ENCODE measurements around the gene GNL3.
A peak's percentile ranks its signal among the peaks of the same experiment; 100 is the strongest.
"Not testable (repeated sequence)": the region's sequence is repeated elsewhere in the genome, so short reads cannot be mapped to it uniquely, and the experiment has no call there.

The GNL3 gene, protein sequence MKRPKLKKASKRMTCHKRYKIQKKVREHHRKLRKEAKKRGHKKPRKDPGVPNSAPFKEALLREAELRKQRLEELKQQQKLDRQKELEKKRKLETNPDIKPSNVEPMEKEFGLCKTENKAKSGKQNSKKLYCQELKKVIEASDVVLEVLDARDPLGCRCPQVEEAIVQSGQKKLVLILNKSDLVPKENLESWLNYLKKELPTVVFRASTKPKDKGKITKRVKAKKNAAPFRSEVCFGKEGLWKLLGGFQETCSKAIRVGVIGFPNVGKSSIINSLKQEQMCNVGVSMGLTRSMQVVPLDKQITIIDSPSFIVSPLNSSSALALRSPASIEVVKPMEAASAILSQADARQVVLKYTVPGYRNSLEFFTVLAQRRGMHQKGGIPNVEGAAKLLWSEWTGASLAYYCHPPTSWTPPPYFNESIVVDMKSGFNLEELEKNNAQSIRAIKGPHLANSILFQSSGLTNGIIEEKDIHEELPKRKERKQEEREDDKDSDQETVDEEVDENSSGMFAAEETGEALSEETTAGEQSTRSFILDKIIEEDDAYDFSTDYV

DNA sequence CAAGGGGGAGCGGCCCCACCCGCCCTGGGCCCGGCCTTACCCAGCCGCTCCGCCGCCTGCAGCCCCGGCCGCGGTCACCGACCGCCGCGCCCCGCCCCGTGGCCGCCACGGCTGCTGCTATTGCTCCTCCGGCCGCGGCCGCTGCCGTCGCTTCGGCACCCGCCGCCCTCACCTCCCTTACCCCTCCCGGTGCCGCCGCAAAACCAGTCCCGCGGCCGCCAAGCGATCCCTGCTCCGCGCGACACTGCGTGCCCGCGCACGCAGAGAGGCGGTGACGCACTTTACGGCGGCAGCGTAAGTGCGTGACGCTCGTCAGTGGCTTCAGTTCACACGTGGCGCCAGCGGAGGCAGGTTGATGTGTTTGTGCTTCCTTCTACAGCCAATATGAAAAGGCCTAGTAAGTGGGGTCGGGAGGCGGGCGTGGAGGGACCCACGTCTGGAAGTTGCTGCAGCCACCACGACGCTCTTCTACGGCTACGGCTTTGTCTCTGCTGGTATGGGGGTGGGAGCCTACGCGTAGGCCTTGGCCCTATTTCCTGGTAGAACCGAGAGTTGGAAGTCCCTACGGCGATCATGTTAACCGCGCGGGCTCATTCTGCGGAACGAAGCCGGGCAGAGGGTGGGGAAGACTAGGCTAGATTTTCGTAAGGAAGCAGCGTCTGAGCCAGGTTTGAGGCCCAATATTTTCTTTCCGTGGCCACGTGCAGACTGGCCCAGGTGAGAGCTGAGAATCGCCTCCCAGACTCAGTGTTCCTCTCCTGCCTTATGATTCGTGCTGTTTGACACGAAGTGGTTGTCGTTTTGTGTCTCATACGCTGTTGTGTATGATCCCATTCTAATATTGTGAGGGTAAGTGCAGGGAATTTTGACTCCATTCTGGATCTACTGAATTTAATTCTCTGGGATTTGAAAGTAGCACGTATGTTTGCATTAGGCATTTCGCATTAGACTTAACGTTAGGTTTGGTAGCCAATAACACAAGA lies at the start of gene GNL3, which contains the start of gene PBRM1:
Gene GNL3 (plus strand): TSS at position 324 of the 983 bp plus-strand sequence. CDS start 61 bp downstream, at position 385.
Gene PBRM1 (minus strand): TSS at position 205 of the 983 bp plus-strand sequence.
- peak; percentile 95 for DNase-seq

GRCh38 chr3:52636673-52637072 lies 49.2 kb upstream of the GNL3 start:
- DNase-seq: no peak

DNA sequence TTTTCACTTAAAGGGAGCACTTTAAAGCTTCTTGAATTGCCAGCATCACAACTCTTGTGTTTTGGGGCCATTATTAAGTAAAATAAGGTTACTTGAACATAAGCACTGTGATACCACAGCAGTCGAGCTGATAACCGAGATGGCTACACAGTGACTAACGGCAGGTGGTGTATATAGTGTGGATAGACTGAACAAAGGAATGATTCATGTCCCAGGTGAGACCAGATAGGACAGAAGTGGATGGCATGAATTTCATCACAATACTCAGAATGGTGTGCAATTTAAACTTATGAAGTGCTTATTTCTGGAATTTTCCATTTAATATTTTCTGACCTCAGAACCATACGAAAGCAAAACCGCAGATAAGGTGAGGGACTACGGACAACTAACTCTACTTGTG lies 40.3 kb upstream of the GNL3 start:
- DNase-seq: no peak

- no peak for DNase-seq
Observed at GRCh38 chr3:52649461-52650210, 36.2 kb upstream of the GNL3 start.

GRCh38 chr3:52650439-52650838 lies 35.4 kb upstream of the GNL3 start:
- DNase-seq: no peak

- no peak for DNase-seq
Observed at GRCh38 chr3:52651592-52651991, 34.2 kb upstream of the GNL3 start.

DNA sequence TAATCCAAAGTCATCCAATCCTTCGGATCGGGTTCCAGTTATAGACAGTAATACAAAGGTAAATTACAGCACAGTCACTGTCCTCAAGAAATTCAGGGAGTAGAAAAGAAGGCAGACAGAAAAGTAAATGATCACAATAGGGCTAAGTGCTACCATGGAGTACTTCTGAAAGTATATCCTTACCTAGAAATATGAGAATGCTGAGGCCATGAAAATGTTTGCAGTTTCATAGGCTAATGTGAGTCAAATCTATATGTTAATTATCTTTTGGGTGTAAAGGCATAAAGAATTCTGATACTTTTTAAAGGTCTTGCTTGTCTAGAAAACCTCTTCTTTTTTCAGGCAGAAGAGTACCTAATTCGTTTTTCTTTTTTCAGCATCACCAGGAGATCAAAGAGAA lies 29.9 kb upstream of the GNL3 start:
- DNase-seq: no peak

GRCh38 chr3:52660046-52660445 lies 25.8 kb upstream of the GNL3 start:
- DNase-seq: no peak

GRCh38 chr3:52663098-52663497 lies 22.7 kb upstream of the GNL3 start:
- DNase-seq: no peak

- peak; percentile 65 for DNase-seq
Observed at GRCh38 chr3:52670621-52671521, 15.0 kb upstream of the GNL3 start.

DNA sequence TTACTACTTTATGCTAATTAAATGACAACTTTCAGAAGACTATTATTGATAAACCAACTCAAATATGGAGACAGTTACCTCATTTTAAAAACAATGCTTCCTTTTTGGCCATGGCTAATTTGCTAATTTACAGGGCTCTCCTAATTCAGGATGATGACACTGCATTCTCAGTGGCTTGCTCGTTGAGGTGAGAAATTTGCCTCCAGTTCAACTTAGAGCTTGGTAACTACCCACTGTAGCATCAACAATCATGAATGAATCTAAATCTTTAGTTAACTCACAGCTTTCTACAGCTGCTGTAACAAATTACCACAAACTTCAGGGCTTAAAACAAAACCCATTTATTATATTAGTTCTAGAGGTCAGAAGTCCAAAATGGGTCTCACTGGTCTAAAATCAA lies 14.2 kb upstream of the GNL3 start:
- no peak for DNase-seq

- DNase-seq: not testable (repeated sequence)
Observed at GRCh38 chr3:52676201-52676600, 9.6 kb upstream of the GNL3 start.

DNA sequence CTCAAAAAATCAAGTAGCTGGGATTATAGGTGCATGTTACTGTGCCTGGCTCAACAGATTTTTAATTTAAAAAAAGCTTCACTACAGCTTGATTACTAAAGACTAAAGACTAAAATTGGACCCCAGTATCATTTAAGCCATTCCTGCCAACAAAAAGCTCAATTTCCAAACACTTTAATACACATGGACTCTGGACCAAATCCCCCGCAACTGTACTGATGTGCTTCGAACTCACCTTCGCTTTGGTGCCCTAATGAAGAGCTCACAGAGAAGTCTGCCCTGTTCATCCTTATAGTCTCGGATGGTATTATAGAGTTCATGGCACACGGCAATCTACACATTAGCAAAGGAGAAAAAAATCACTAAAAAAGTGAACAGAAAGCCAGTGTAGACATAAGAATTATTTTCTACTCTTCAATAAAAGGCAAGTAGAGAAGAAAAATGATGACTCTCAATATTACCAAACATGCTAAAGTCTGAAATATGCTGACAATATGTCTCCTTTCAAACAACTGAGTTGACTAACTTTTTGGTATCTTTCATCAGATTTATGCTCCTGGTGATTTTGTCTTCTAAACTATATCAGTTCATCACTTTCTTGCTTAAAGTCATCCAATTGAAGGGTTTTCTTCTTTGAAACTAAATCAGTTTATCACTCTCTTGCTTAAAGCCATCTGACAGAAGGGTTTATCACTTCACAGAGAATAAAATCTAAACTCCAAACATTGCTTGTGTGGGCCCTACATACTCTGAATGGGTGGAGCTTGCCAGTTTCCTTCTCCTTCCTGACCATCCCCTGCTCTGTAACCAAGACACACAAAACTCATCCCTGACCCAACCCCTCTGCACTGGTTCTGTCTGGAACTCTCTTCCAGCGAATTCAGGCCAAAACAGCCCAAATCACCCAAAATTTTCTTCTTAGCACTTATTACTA lies 7.3 kb upstream of the GNL3 start:
- DNase-seq: no peak

DNA sequence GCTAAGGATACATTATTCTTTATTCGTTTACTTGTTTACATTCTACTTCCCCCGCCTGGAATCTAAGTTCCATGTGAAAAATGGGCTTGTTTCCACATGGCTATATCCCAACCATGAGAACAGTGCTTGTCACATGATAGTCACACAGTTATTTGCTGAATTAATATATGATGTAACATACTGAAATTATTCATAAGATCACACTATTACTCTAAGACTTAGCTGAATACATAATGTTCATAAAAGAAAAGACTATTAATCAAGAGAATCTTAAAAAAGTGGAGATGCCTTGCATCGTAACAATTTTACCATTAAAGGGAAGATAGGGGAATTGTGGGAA lies 6.7 kb upstream of the GNL3 start:
- no peak for DNase-seq

- DNase-seq: no peak
Observed at GRCh38 chr3:52679811-52680210, 6.0 kb upstream of the GNL3 start.

DNA sequence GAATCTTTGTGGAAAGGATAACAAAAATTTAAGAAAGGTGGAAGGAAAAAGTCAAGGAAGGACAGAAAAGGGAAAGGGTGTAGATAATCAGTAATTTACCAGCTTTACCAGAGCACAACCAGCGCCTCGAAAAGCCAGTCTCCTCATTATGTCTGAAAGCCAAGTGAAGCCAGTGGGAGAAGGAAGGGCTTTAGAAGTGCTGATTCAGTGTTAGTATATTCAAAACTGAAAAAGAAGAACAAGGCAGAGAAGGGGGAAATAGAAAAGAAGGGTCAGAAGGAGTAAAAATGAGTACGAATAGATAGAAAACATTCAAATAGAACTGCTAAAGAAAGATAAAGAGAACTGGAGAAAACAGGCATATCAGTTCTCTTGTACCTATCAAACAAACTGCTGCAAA lies 4.2 kb upstream of the GNL3 start:
- DNase-seq: no peak

- DNase-seq: peak; percentile 65
Observed at GRCh38 chr3:52682016-52682415, 3.8 kb upstream of the GNL3 start.

DNA sequence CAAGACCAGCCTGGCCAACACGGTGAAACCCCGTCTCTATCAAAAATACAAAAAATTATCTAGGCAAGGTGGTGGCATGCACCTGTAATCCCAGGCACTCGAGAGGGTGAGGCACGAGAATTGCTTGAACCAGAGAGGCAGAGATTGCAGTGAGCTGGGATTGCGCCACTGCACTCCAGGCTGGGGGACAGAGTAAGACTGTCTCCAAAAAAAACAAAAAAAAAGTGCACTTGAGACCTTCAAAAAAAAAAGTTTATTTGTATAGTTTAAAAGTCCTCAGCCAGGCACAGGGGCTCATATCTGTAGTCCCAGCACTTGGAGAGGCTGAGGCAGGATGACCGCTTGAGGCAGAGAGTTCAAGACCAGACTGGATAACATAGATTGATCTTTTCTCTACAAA lies 2.2 kb upstream of the GNL3 start:
- no peak for DNase-seq

- no peak for DNase-seq
Observed at GRCh38 chr3:52684184-52684583, 1.6 kb upstream of the GNL3 start.

GRCh38 chr3:52685285-52685708 lies 535 bp upstream of the GNL3 start:
- peak; percentile 89 for DNase-seq
